Measurements from ENCODE around the gene LRCH3. TPM values are rescaled to one million over a fixed set of nuclear protein-coding genes. Genes with fewer than 3 reads are reported as not detected.
A peak's percentile ranks its signal among the peaks of the same experiment; 100 is the strongest.

The LRCH3 gene
- total and polyA plus RNA-seq, 12 donors: 7.4 to 54.9 (median 40.8) TPM

DNA sequence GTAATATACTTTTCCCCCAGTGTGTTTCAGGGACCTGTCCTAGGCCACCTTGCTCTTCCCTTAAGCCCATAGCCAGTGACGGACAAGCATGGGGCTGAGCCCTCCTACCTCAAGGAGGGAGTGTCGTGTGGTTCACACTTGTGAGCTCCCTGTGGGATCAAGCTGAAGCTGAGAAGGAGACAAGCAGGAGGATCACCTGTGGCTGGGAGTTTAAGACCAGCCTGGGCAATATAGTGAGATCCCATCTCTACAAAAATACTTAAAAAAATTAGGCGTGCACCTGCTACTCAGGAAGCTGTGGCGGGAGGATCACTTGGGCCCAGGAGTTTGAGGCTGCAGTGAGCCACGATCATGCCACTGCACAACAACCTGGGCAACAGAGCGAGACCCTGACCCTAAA lies 82.3 kb downstream of the LRCH3 start:
- Histone ChIP-seq H3K36me3 (replicated peaks in 1 of 2) (peaks cover 0 to 58% of the 10 kb centered on the region in 2 donors), H3K27ac (no peak overlapping the region), H3K9me3 (replicated peaks in 1 of 3) (no peaks in the 10 kb centered on the region), H3K4me1 (replicated peaks in 1 of 2) (no peaks in the 10 kb centered on the region), H3K4me3 (no peak overlapping the region), H3K27me3 (no peaks in the 10 kb centered on the region)
- no peak for DNase-seq
- TF ChIP-seq, protein P1, sequence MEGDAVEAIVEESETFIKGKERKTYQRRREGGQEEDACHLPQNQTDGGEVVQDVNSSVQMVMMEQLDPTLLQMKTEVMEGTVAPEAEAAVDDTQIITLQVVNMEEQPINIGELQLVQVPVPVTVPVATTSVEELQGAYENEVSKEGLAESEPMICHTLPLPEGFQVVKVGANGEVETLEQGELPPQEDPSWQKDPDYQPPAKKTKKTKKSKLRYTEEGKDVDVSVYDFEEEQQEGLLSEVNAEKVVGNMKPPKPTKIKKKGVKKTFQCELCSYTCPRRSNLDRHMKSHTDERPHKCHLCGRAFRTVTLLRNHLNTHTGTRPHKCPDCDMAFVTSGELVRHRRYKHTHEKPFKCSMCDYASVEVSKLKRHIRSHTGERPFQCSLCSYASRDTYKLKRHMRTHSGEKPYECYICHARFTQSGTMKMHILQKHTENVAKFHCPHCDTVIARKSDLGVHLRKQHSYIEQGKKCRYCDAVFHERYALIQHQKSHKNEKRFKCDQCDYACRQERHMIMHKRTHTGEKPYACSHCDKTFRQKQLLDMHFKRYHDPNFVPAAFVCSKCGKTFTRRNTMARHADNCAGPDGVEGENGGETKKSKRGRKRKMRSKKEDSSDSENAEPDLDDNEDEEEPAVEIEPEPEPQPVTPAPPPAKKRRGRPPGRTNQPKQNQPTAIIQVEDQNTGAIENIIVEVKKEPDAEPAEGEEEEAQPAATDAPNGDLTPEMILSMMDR (IDR thresholded peaks at IDR 0.05): no peak
- TF ChIP-seq POLR2A (IDR thresholded peaks at IDR 0.05): no peak
- intact Hi-C loops (cut with DNase I): no loop called here
- WGBS, 4 donors: 94 to 98% (median 95%) methylated on average over 6 of the region's 6 CpGs

DNA sequence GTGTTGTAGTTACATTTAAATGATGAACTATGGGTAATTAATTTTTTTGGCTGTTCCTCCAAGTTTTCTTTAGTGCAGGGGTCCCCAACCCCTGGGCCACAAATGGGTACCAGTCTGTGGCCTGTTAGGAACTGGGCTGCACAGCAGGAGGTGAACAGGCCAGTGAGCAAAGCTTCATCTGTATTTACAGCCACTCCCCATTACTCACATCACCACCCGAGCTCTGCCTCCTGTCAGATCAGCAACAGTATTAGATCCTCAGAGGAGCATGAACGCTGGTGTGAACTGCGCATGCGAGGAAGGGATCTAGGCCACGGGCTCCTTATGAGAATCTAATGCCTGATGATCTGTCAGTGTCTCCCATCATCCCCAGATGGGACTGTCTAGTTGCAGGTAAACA lies 83.0 kb downstream of the LRCH3 start:
- H3K4me1 ChIP-seq (replicated peaks in 1 of 2): no peaks in the 10 kb centered on the region
- no peak for DNase-seq
- intact Hi-C loops (cut with DNase I): no loop called here
- 94 to 98% (median 95%) methylated on average over 5 of the region's 5 CpGs for WGBS, 4 donors
- no peak overlapping the region for H3K27ac ChIP-seq
- no peaks in the 10 kb centered on the region for H3K27me3 ChIP-seq
- H3K9me3 ChIP-seq (replicated peaks in 1 of 3): no peaks in the 10 kb centered on the region
- no peak overlapping the region for H3K4me3 ChIP-seq
- TF ChIP-seq POLR2A (IDR thresholded peaks at IDR 0.05): no peak
- TF ChIP-seq, protein P1 (IDR thresholded peaks at IDR 0.05): no peak
- H3K36me3 ChIP-seq (replicated peaks in 1 of 2): peaks cover 0 to 60% of the 10 kb centered on the region in 2 donors

DNA sequence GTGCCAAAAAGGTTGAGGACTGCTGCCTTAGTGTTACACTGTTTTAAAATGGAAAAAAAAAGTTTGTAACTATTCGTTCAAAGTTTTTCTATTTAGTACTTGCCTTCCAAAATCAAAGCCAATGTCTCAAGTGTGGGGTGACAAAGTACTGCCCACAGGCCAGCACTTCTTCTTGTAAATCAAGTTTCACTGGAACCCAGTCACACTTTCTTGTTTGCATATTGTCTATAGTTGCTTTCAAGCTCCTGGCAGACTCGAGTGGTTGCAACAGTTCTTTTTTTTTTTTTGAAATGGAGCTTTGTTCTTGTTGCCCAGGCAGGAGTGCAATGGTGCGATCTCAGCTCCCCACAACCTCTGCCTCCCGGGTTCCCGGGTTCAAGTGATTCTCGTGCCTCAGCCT lies 83.6 kb downstream of the LRCH3 start:
- H3K4me1 ChIP-seq (replicated peaks in 1 of 2): no peaks in the 10 kb centered on the region
- no peaks in the 10 kb centered on the region for H3K9me3 ChIP-seq (replicated peaks in 1 of 3)
- no peak overlapping the region for H3K4me3 ChIP-seq
- no peak for DNase-seq
- intact Hi-C loops (cut with DNase I): no loop called here
- peaks cover 0 to 60% of the 10 kb centered on the region in 2 donors for H3K36me3 ChIP-seq (replicated peaks in 1 of 2)
- 84 to 89% (median 86%) methylated on average over 6 of the region's 6 CpGs for WGBS, 4 donors
- no peak for TF ChIP-seq POLR2A (IDR thresholded peaks at IDR 0.05)
- TF ChIP-seq, protein P1 (IDR thresholded peaks at IDR 0.05): no peak
- no peaks in the 10 kb centered on the region for H3K27me3 ChIP-seq
- H3K27ac ChIP-seq: no peak overlapping the region

DNA sequence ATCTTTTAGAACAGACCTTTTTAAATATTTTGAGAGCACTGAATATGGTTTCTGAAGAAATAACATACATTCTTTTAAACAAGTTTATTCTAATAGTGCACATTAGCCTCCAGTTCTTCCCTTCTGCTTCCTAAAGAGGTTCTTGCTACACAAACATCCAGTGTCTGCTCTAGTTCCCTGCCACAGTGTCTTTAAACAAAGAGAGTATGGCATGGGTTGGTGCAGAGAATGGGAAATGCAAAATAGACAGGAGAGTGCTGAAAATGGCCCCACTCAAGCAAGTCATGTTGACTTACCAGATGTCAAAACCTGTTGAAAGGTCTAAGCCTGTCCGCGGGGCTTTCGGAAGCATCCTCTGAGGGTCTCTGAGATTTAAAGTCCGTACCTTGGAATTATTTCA lies 86.8 kb downstream of the LRCH3 start:
- no peak for TF ChIP-seq POLR2A (IDR thresholded peaks at IDR 0.05)
- TF ChIP-seq, protein P1 (IDR thresholded peaks at IDR 0.05): no peak
- H3K27me3 ChIP-seq: no peaks in the 10 kb centered on the region
- H3K4me1 ChIP-seq (replicated peaks in 1 of 2): no peaks in the 10 kb centered on the region
- no peak for DNase-seq
- H3K4me3 ChIP-seq: no peak overlapping the region
- no peaks in the 10 kb centered on the region for H3K9me3 ChIP-seq (replicated peaks in 1 of 3)
- intact Hi-C loops (cut with DNase I): no loop called here
- peak overlapping the region in 1 of 5 donors; percentile 32 for H3K27ac ChIP-seq
- 98 to 100% (median 98%) methylated on average over 4 of the region's 4 CpGs for WGBS, 4 donors
- H3K36me3 ChIP-seq (replicated peaks in 1 of 2): peaks cover 0 to 30% of the 10 kb centered on the region in 2 donors
